AG10803 (cell line): ENCODE results near the gene TRIM24.

Experiments used
- DNase-seq: peaks from one replicate; pipeline ENCODE4 v3.0.0; 2010; ENCODE audit warnings: low read depth
- H3K4me3 ChIP-seq: 2 replicates; pipeline ENCODE4 v1.5.1; 2011; ENCODE audit warnings: mild to moderate bottlenecking, low read length, control low read depth
- TF ChIP-seq, protein P1 (sequence below): conservative IDR thresholded peaks from 2 replicates; pipeline ENCODE4 v1.5.1; 2011; ENCODE audit warnings: mild to moderate bottlenecking, low read length, control low read depth, inconsistent platforms

Gene TRIM24

DNA sequence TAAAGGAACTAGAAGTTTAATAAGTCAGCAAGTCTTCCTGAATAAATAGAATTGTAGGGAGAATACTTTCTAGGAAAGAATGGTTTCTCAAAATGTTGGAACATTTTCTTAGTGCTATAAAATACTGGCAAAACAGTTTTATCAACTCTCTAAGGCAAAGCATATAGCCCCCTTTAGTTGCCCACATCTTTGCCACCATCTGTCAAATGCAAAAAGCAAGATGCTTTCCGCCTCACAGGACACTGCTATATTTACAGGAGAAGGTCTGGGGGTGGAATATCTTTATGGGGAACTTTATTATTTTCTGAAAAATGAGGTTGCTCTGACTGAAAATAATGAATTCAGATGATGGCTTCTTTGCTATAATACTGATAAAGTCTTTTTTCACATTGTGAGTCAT lies 162.8 kb downstream of the TRIM24 start:
- DNase-seq = no peak
- TF ChIP-seq, protein P1, sequence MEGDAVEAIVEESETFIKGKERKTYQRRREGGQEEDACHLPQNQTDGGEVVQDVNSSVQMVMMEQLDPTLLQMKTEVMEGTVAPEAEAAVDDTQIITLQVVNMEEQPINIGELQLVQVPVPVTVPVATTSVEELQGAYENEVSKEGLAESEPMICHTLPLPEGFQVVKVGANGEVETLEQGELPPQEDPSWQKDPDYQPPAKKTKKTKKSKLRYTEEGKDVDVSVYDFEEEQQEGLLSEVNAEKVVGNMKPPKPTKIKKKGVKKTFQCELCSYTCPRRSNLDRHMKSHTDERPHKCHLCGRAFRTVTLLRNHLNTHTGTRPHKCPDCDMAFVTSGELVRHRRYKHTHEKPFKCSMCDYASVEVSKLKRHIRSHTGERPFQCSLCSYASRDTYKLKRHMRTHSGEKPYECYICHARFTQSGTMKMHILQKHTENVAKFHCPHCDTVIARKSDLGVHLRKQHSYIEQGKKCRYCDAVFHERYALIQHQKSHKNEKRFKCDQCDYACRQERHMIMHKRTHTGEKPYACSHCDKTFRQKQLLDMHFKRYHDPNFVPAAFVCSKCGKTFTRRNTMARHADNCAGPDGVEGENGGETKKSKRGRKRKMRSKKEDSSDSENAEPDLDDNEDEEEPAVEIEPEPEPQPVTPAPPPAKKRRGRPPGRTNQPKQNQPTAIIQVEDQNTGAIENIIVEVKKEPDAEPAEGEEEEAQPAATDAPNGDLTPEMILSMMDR = no peak
- no peak overlapping the region for H3K4me3 ChIP-seq

DNA sequence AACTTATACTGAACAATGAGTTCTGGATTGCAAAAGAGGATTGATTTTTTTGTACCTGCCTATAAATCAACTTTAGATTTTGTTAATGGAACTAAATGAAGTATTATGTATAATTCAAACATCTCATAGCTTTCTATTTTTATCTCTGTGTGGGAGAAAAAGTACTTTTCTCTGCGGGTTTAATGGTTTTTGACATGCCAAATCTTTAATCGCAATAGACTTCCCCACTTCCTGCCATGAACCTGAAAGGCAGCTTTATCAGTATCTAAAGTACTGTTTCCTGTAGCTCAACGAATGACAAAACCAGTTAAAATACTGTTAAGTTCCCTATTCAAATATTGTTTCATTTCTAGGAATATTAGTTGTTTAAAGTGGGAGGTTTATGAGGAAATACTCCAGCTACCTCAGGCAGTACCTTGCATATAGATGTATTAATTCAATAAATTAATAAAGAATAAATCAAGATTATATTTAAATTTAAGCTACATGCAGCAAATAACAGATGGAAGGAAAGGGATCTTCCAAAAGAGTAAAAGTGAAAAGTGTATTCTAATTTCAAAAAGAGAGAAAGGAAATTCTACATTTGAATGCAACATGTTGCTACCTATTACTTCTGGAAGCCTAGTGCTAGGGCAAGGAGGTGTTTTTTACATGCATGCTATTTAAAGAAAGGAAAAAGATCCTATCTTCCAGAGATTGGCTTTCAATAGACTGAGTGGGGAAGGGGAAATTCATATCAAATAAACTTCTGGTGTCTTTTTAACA lies 165.2 kb downstream of the TRIM24 start:
- TF ChIP-seq, protein P1 = no peak
- no peak overlapping the region for H3K4me3 ChIP-seq
- DNase-seq = no peak

- TF ChIP-seq, protein P1 = no peak
- no peak overlapping the region for H3K4me3 ChIP-seq
- DNase-seq = no peak
These were observed 165.8 kb downstream of the TRIM24 start for GRCh38 chr7:138625849-138626230.

DNA sequence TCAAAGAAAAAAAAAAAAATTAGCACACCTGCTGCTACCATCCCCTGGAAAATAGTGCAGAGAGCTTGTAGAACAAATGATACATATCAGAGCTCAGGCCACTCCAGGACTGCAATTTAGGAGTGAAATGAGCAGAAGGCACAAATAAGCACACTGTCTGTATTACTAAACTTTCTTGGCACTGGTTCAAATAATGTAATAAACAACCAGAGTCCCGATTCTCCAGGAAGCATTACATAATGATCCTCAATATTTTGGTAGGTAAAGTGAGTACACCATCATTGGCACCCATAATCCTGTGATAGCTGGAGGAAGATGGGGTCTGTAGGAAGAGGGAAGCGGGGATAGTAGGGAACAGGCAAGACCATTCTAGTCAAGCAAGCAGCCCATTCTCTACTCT lies 166.8 kb downstream of the TRIM24 start:
- no peak for DNase-seq
- TF ChIP-seq, protein P1 = no peak
- H3K4me3 ChIP-seq = no peak overlapping the region

- TF ChIP-seq, protein P1 = no peak
- DNase-seq = no peak
- no peak overlapping the region for H3K4me3 ChIP-seq
These were observed 167.3 kb downstream of the TRIM24 start for GRCh38 chr7:138627361-138627760.

DNA sequence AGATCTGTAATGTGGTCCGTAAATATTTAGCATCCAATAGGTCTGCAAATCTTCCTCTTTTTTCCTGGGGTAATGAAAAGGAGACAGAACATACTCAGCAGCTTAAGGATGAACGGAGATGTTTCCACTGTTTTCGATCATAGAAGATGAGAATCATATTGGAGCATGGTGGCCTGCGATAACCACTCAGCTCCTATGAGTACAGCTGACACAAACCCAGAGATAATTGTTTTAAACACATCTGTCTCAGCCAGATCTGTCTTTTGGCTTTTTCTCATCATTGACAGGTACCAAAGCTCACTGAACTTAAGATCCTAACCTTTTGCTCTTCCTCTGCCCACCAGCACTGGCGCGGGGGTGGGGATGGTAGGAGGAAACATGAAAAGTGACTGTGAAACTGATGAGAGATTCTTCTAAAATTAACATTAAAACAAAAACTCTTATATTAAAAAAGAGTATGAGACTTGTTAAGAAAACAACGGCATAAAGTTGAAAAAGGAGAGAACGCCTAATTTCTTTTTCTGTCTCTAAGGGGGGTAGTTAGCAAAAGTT lies 170.1 kb downstream of the TRIM24 start:
- no peak for DNase-seq
- TF ChIP-seq, protein P1 = no peak
- H3K4me3 ChIP-seq = no peak overlapping the region

- DNase-seq = no peak
- TF ChIP-seq, protein P1 = no peak
- H3K4me3 ChIP-seq = no peak overlapping the region
These were observed 172.3 kb downstream of the TRIM24 start for GRCh38 chr7:138632384-138632783.
